Right ventricle myocardium inferior (tissue), 1 donor: ENCODE results near the gene CFAP20DC. TPM values are rescaled to one million over a fixed set of nuclear protein-coding genes. Genes with fewer than 3 reads are reported as not detected.
A peak's percentile ranks its signal among the peaks of the same experiment; 100 is the strongest.
"Not testable (repeated sequence)": the region's sequence is repeated elsewhere in the genome, so short reads cannot be mapped to it uniquely, and the experiment has no call there.

ENCODE experiments used
- ATAC-seq: fragments of 200-7000 bp; cut with Tn5 transposase; one replicate; pipeline ENCODE4 v1.9.1; 2020; ENCODE audit warnings: mild to moderate bottlenecking, moderate library complexity
- DNase-seq: peaks from one replicate; pipeline ENCODE4 v3.0.0; 2021; ENCODE audit errors: missing footprints
- intact Hi-C: fragments of 100-400 bp; cut with DNase I; formaldehyde crosslinking; loops from one replicate; pipeline ENCODE4 v1.11.0; 2022
- total RNA-seq: library from RNA; stranded (reverse); fragmentation: NEBNext Ultra II Directional; extraction: Animal tissue kit (Norgen Biotek cat#: 25700); gene quantifications from one replicate; pipeline ENCODE4 v1.2.1, GENCODE V29; 2021
- donor health status: DM: no; HTN: yes; CAD: no; lungs with severe emphysema.

CFAP20DC gene
- total RNA-seq, 1 donor from 2014 or later, result 0.22 TPM

- no peak for ATAC-seq
- intact Hi-C loops, result no loop called here
- DNase-seq, result no peak
These were observed 61.8 kb downstream of the CFAP20DC start for GRCh38 chr3:58988041-58988440.

- intact Hi-C loops, result no loop called here
- DNase-seq, result no peak
- ATAC-seq, result no peak
These were observed 63.2 kb downstream of the CFAP20DC start for GRCh38 chr3:58986654-58987053.

- intact Hi-C loops, result no loop called here
- ATAC-seq, result no peak
- no peak for DNase-seq
These were observed 70.0 kb downstream of the CFAP20DC start for GRCh38 chr3:58979840-58980239.

- intact Hi-C loops, result no loop called here
- DNase-seq (no peak), ATAC-seq (no peak)
These were observed 76.0 kb downstream of the CFAP20DC start for GRCh38 chr3:58973796-58974195.

- intact Hi-C loops, DNase-seq, ATAC-seq: not testable (repeated sequence)
These were observed 82.0 kb downstream of the CFAP20DC start for GRCh38 chr3:58967866-58968265.

GRCh38 chr3:58965865-58966264 is 84.0 kb downstream of the CFAP20DC start:
- ATAC-seq, result no peak
- intact Hi-C loops, result no loop called here
- DNase-seq, result no peak

- ATAC-seq (no peak), DNase-seq (no peak)
- intact Hi-C loops, result no loop called here
These were observed 85.8 kb downstream of the CFAP20DC start for GRCh38 chr3:58963928-58964503.

- ATAC-seq (no peak), DNase-seq (no peak)
- intact Hi-C loops, result no loop called here
These were observed 87.0 kb downstream of the CFAP20DC start for GRCh38 chr3:58962816-58963215.

- DNase-seq (no peak), ATAC-seq (no peak)
- intact Hi-C loops, result no loop called here
These were observed 87.7 kb downstream of the CFAP20DC start for GRCh38 chr3:58962040-58962651.

GRCh38 chr3:58955308-58955707 is 94.5 kb downstream of the CFAP20DC start:
- DNase-seq (no peak), ATAC-seq (no peak)
- intact Hi-C loops, result no loop called here

GRCh38 chr3:58953288-58953687 is 96.5 kb downstream of the CFAP20DC start:
- no peak for DNase-seq
- no peak for ATAC-seq
- intact Hi-C loops, result no loop called here

- DNase-seq, result no peak
- ATAC-seq, result no peak
- intact Hi-C loops, result no loop called here
These were observed 97.5 kb downstream of the CFAP20DC start for GRCh38 chr3:58952128-58952917.

GRCh38 chr3:58948018-58948417 is 101.8 kb downstream of the CFAP20DC start:
- DNase-seq, result no peak
- intact Hi-C loops, result no loop called here
- ATAC-seq, result no peak

- ATAC-seq (no peak), DNase-seq (no peak)
- intact Hi-C loops, result no loop called here
These were observed 103.0 kb downstream of the CFAP20DC start for GRCh38 chr3:58946875-58947274.

GRCh38 chr3:58938057-58938456 is 111.8 kb downstream of the CFAP20DC start:
- ATAC-seq (no peak), DNase-seq (no peak)
- intact Hi-C loops, result no loop called here

- intact Hi-C loops, result no loop called here
- ATAC-seq, result no peak
- DNase-seq, result no peak
These were observed 125.2 kb downstream of the CFAP20DC start for GRCh38 chr3:58924578-58924977.

- intact Hi-C loops, result no loop called here
- no peak for DNase-seq
- no peak for ATAC-seq
These were observed 149.4 kb downstream of the CFAP20DC start for GRCh38 chr3:58900386-58900785.

- intact Hi-C loops, result no loop called here
- ATAC-seq (no peak), DNase-seq (no peak)
These were observed 149.9 kb downstream of the CFAP20DC start for GRCh38 chr3:58899953-58900298.

- peak; percentile 52 for ATAC-seq
- DNase-seq, result peak; percentile 44
- intact Hi-C loops, result no loop called here
These were observed 150.5 kb downstream of the CFAP20DC start for GRCh38 chr3:58899159-58899952.

GRCh38 chr3:58898513-58898912 is 151.3 kb downstream of the CFAP20DC start:
- no peak for ATAC-seq
- intact Hi-C loops, result no loop called here
- no peak for DNase-seq
